ENCODE data around the gene YIF1A. TPM values are rescaled to one million over a fixed set of nuclear protein-coding genes. Genes with fewer than 3 reads are reported as not detected.
"Not testable (repeated sequence)": the region's sequence is repeated elsewhere in the genome, so short reads cannot be mapped to it uniquely, and the experiment has no call there.

YIF1A gene
- polyA plus RNA-seq, 1 donor = 102 TPM

GRCh38 chr11:66311470-66311964 lies 22.6 kb upstream of the YIF1A start:
- Histone ChIP-seq H3K9me3 (ENCODE audit: control insufficient read depth, low read depth, low read length) (no peaks in the 10 kb centered on the region), H3K27me3 (ENCODE audit: control insufficient read depth, insufficient read depth, low read length) (no peaks in the 10 kb centered on the region), H3K4me3 (ENCODE audit: low read length) (peak overlapping the region; percentile 58), H3K27ac (ENCODE audit: low read length) (peak overlapping the region; percentile 98), H3K36me3 (ENCODE audit: control insufficient read depth, insufficient read depth, low read length) (no peaks in the 10 kb centered on the region), H3K4me1 (ENCODE audit: control insufficient read depth, insufficient read depth, low read length) (peaks cover 13% of the 10 kb centered on the region)
- no CpG with 5 or more reads among the region's 26 CpGs for WGBS (ENCODE audit: insufficient coverage, low lambda C conversion rate)
- no peak for DNase-seq

- DNase-seq; H3K9me3 ChIP-seq (ENCODE audit: control insufficient read depth, low read depth, low read length); H3K4me3 ChIP-seq (ENCODE audit: low read length); H3K27ac ChIP-seq (ENCODE audit: low read length); H3K27me3 ChIP-seq (ENCODE audit: control insufficient read depth, insufficient read depth, low read length); H3K36me3 ChIP-seq (ENCODE audit: control insufficient read depth, insufficient read depth, low read length): not testable (repeated sequence)
- 90% methylated on average over 2 of the region's 18 CpGs for WGBS (ENCODE audit: insufficient coverage, low lambda C conversion rate)
- H3K4me1 ChIP-seq (ENCODE audit: control insufficient read depth, insufficient read depth, low read length) = peaks cover 13% of the 10 kb centered on the region
Measured at GRCh38 chr11:66310803-66311440, 22.0 kb upstream of the YIF1A start.

- H3K9me3 ChIP-seq (ENCODE audit: control insufficient read depth, low read depth, low read length) = no peaks in the 10 kb centered on the region
- WGBS (ENCODE audit: insufficient coverage, low lambda C conversion rate) = no CpG with 5 or more reads among the region's 8 CpGs
- H3K27me3 ChIP-seq (ENCODE audit: control insufficient read depth, insufficient read depth, low read length) = no peaks in the 10 kb centered on the region
- no peak overlapping the region for H3K4me3 ChIP-seq (ENCODE audit: low read length)
- H3K36me3 ChIP-seq (ENCODE audit: control insufficient read depth, insufficient read depth, low read length) = no peaks in the 10 kb centered on the region
- no peak for DNase-seq
- H3K4me1 ChIP-seq (ENCODE audit: control insufficient read depth, insufficient read depth, low read length) = peaks cover 13% of the 10 kb centered on the region
- no peak overlapping the region for H3K27ac ChIP-seq (ENCODE audit: low read length)
Measured at GRCh38 chr11:66310324-66310723, 21.4 kb upstream of the YIF1A start.

GRCh38 chr11:66309475-66309874 lies 20.5 kb upstream of the YIF1A start:
- Histone ChIP-seq H3K9me3 (ENCODE audit: control insufficient read depth, low read depth, low read length) (no peaks in the 10 kb centered on the region), H3K4me1 (ENCODE audit: control insufficient read depth, insufficient read depth, low read length) (peaks cover 13% of the 10 kb centered on the region), H3K27ac (ENCODE audit: low read length) (no peak overlapping the region), H3K4me3 (ENCODE audit: low read length) (no peak overlapping the region), H3K36me3 (ENCODE audit: control insufficient read depth, insufficient read depth, low read length) (no peaks in the 10 kb centered on the region), H3K27me3 (ENCODE audit: control insufficient read depth, insufficient read depth, low read length) (no peaks in the 10 kb centered on the region)
- WGBS (ENCODE audit: insufficient coverage, low lambda C conversion rate) = no CpG with 5 or more reads among the region's 3 CpGs
- no peak for DNase-seq

- Histone ChIP-seq H3K27me3 (ENCODE audit: control insufficient read depth, insufficient read depth, low read length) (peaks cover 7% of the 10 kb centered on the region), H3K36me3 (ENCODE audit: control insufficient read depth, insufficient read depth, low read length) (no peaks in the 10 kb centered on the region), H3K4me1 (ENCODE audit: control insufficient read depth, insufficient read depth, low read length) (no peaks in the 10 kb centered on the region), H3K27ac (ENCODE audit: low read length) (no peak overlapping the region), H3K9me3 (ENCODE audit: control insufficient read depth, low read depth, low read length) (no peaks in the 10 kb centered on the region), H3K4me3 (ENCODE audit: low read length) (no peak overlapping the region)
- DNase-seq = no peak
- WGBS (ENCODE audit: insufficient coverage, low lambda C conversion rate) = 100% methylated on average over 3 of the region's 12 CpGs
Measured at GRCh38 chr11:66302656-66303055, 13.7 kb upstream of the YIF1A start.

GRCh38 chr11:66299186-66299585 lies 10.2 kb upstream of the YIF1A start:
- WGBS (ENCODE audit: insufficient coverage, low lambda C conversion rate) = no CpG with 5 or more reads among the region's 3 CpGs
- Histone ChIP-seq H3K27me3 (ENCODE audit: control insufficient read depth, insufficient read depth, low read length) (peaks cover 23% of the 10 kb centered on the region), H3K27ac (ENCODE audit: low read length) (no peak overlapping the region), H3K4me3 (ENCODE audit: low read length) (no peak overlapping the region), H3K9me3 (ENCODE audit: control insufficient read depth, low read depth, low read length) (peaks cover 4% of the 10 kb centered on the region), H3K4me1 (ENCODE audit: control insufficient read depth, insufficient read depth, low read length) (no peaks in the 10 kb centered on the region), H3K36me3 (ENCODE audit: control insufficient read depth, insufficient read depth, low read length) (no peaks in the 10 kb centered on the region)
- DNase-seq = no peak

- WGBS (ENCODE audit: insufficient coverage, low lambda C conversion rate) = no CpG with 5 or more reads among the region's 8 CpGs
- Histone ChIP-seq H3K4me1 (ENCODE audit: control insufficient read depth, insufficient read depth, low read length) (no peaks in the 10 kb centered on the region), H3K4me3 (ENCODE audit: low read length) (no peak overlapping the region), H3K9me3 (ENCODE audit: control insufficient read depth, low read depth, low read length) (peaks cover 4% of the 10 kb centered on the region), H3K36me3 (ENCODE audit: control insufficient read depth, insufficient read depth, low read length) (no peaks in the 10 kb centered on the region), H3K27me3 (ENCODE audit: control insufficient read depth, insufficient read depth, low read length) (peaks cover 38% of the 10 kb centered on the region), H3K27ac (ENCODE audit: low read length) (no peak overlapping the region)
- no peak for DNase-seq
Measured at GRCh38 chr11:66297610-66298009, 8.7 kb upstream of the YIF1A start.

- no CpG with 5 or more reads among the region's 123 CpGs for WGBS (ENCODE audit: insufficient coverage, low lambda C conversion rate)
- H3K4me3 ChIP-seq (ENCODE audit: low read length) = no peak overlapping the region
- H3K27me3 ChIP-seq (ENCODE audit: control insufficient read depth, insufficient read depth, low read length) = peaks cover 52% of the 10 kb centered on the region
- DNase-seq = no peak
- peaks cover 9% of the 10 kb centered on the region for H3K4me1 ChIP-seq (ENCODE audit: control insufficient read depth, insufficient read depth, low read length)
- no peaks in the 10 kb centered on the region for H3K36me3 ChIP-seq (ENCODE audit: control insufficient read depth, insufficient read depth, low read length)
- peaks cover 4% of the 10 kb centered on the region for H3K9me3 ChIP-seq (ENCODE audit: control insufficient read depth, low read depth, low read length)
- no peak overlapping the region for H3K27ac ChIP-seq (ENCODE audit: low read length)
Measured at GRCh38 chr11:66294626-66295620, 6.0 kb upstream of the YIF1A start.

- DNase-seq = no peak
- Histone ChIP-seq H3K36me3 (ENCODE audit: control insufficient read depth, insufficient read depth, low read length) (no peaks in the 10 kb centered on the region), H3K4me1 (ENCODE audit: control insufficient read depth, insufficient read depth, low read length) (peaks cover 13% of the 10 kb centered on the region), H3K27ac (ENCODE audit: low read length) (no peak overlapping the region), H3K9me3 (ENCODE audit: control insufficient read depth, low read depth, low read length) (peaks cover 4% of the 10 kb centered on the region), H3K27me3 (ENCODE audit: control insufficient read depth, insufficient read depth, low read length) (peaks cover 52% of the 10 kb centered on the region), H3K4me3 (ENCODE audit: low read length) (no peak overlapping the region)
- 100% methylated on average over 1 of the region's 30 CpGs for WGBS (ENCODE audit: insufficient coverage, low lambda C conversion rate)
Measured at GRCh38 chr11:66293777-66294625, 5.1 kb upstream of the YIF1A start.

GRCh38 chr11:66293352-66293751 lies 4.4 kb upstream of the YIF1A start:
- H3K4me1 ChIP-seq (ENCODE audit: control insufficient read depth, insufficient read depth, low read length) = peaks cover 13% of the 10 kb centered on the region
- no peak overlapping the region for H3K4me3 ChIP-seq (ENCODE audit: low read length)
- WGBS (ENCODE audit: insufficient coverage, low lambda C conversion rate) = no CpG with 5 or more reads among the region's 4 CpGs
- H3K27ac ChIP-seq (ENCODE audit: low read length) = no peak overlapping the region
- peaks cover 4% of the 10 kb centered on the region for H3K9me3 ChIP-seq (ENCODE audit: control insufficient read depth, low read depth, low read length)
- H3K36me3 ChIP-seq (ENCODE audit: control insufficient read depth, insufficient read depth, low read length) = no peaks in the 10 kb centered on the region
- peaks cover 51% of the 10 kb centered on the region for H3K27me3 ChIP-seq (ENCODE audit: control insufficient read depth, insufficient read depth, low read length)
- DNase-seq = no peak

Data from large intestine (tissue), 3 donors.